CD8-positive, alpha-beta memory T cell (primary cell): ENCODE measurements around the gene ITGA7. TPM values are rescaled to one million over a fixed set of nuclear protein-coding genes. Genes with fewer than 3 reads are reported as not detected.
A peak's percentile ranks its signal among the peaks of the same experiment; 100 is the strongest.

Experiments
- CTCF ChIA-PET: fragments of 350-600 bp; sonication (Branson Sonifier 250); formaldehyde crosslinking; loops from one replicate; lab custom pipeline; 2021; ENCODE audit warnings: antibody characterized with exemption; lab: Charles Lee
- POLR2A ChIA-PET: fragments of 350-600 bp; sonication (Branson Sonifier 250); formaldehyde crosslinking; loops from one replicate; lab custom pipeline; 2021; ENCODE audit warnings: antibody characterized with exemption; lab: Charles Lee
- DNase-seq, 5 donors: peaks; one replicate each; pipeline versions ENCODE4 v3.0.0 to v3.0.0-alpha.2; 2020 to 2022; ENCODE audit warnings: mixed read lengths in 1 of 5
- H3K27ac ChIP-seq: one replicate; pipeline ENCODE4 v1.7.0; 2013; ENCODE audit warnings: low read depth, mild to moderate bottlenecking, low read length, moderate library complexity
- H3K27me3 ChIP-seq: 2 replicates; pipeline ENCODE4 v1.7.0; 2013; ENCODE audit warnings: low read length, mild to moderate bottlenecking; ENCODE audit not compliant: insufficient read depth, poor library complexity, severe bottlenecking
- H3K36me3 ChIP-seq: 2 replicates; pipeline ENCODE4 v1.7.0; 2013; ENCODE audit warnings: mild to moderate bottlenecking, low read length, moderate library complexity; ENCODE audit not compliant: insufficient read depth
- H3K4me1 ChIP-seq: 2 replicates; pipeline ENCODE4 v1.7.0; 2013; ENCODE audit warnings: mild to moderate bottlenecking, low read length, moderate library complexity; ENCODE audit not compliant: insufficient read depth
- H3K4me3 ChIP-seq: 2 replicates; pipeline ENCODE4 v1.7.0; 2013; ENCODE audit warnings: mild to moderate bottlenecking, low read length
- H3K9me3 ChIP-seq: 2 replicates; pipeline ENCODE4 v1.7.0; 2013; ENCODE audit warnings: mild to moderate bottlenecking, low read length
- H3K27ac Mint-ChIP-seq, 8 donors: one replicate each; pipeline ENCODE4 v1.8.0; 2020 to 2021; ENCODE audit warnings: mixed read lengths in 8 of 8, mild to moderate bottlenecking in 6 of 8, inconsistent platforms in 3 of 8, moderate library complexity in 3 of 8
- H3K27me3 Mint-ChIP-seq, 2 donors: one replicate each; pipeline ENCODE4 v1.8.0; 2020 to 2021; ENCODE audit warnings: mixed read lengths in 2 of 2, mild to moderate bottlenecking in 1 of 2, moderate library complexity in 1 of 2
- H3K36me3 Mint-ChIP-seq, 3 donors: one replicate each; pipeline ENCODE4 v1.8.0; 2020 to 2021; ENCODE audit warnings: mixed read lengths in 3 of 3, inconsistent platforms in 1 of 3, mild to moderate bottlenecking in 1 of 3
- H3K4me1 Mint-ChIP-seq, 3 donors: one replicate each; pipeline ENCODE4 v1.8.0; 2020 to 2021; ENCODE audit warnings: mixed read lengths in 3 of 3, inconsistent platforms in 1 of 3, mild to moderate bottlenecking in 1 of 3
- H3K4me3 Mint-ChIP-seq, 7 donors: one replicate each; pipeline ENCODE4 v1.8.0; 2020 to 2021; ENCODE audit warnings: mixed read lengths in 7 of 7, mild to moderate bottlenecking in 6 of 7, moderate library complexity in 4 of 7, inconsistent platforms in 2 of 7
- H3K9me3 Mint-ChIP-seq, 5 donors: one replicate each; pipeline ENCODE4 v1.8.0; 2020 to 2022; ENCODE audit warnings: mixed read lengths in 5 of 5, mild to moderate bottlenecking in 3 of 5, moderate library complexity in 2 of 5, inconsistent platforms in 1 of 5
- polyA plus RNA-seq: library from polyadenylated mRNA; unstranded; fragments of 300-500 nt; fragmentation: Illumina TruSeq; gene quantifications from one replicate; pipeline ENCODE4 v1.2.3, GENCODE V29; 2021
- total RNA-seq, 2 experiments: library from RNA; stranded (reverse); gene quantifications; one replicate each; pipeline ENCODE4 v1.2.3, GENCODE V29; 2021

Gene ITGA7
- total and polyA plus RNA-seq, 3 experiments from 2014 or later = 0.36 to 3.1 (median 2.7) TPM

GRCh38 chr12:55720894-55721444 lies 13.3 kb upstream of the ITGA7 start:
- H3K4me3 ChIP-seq = no peak overlapping the region
- peaks cover 30 to 67% (median 35%) of the 10 kb centered on the region in 3 donors for H3K4me1 Mint-ChIP-seq
- no peak overlapping the region for H3K27ac ChIP-seq
- POLR2A ChIA-PET = interaction anchor here (0.5 kb wide), 1 partner anchor 249 kb away, joined by 10 read pairs; no protein-coding TSS in a partner anchor
- H3K9me3 Mint-ChIP-seq = no peaks in the 10 kb centered on the region
- no peaks in the 10 kb centered on the region for H3K9me3 ChIP-seq
- H3K27me3 ChIP-seq = no peaks in the 10 kb centered on the region
- no peak for DNase-seq
- H3K27ac Mint-ChIP-seq = peak overlapping the region in 2 of 8 donors; percentile 17 to 18
- peaks cover 0 to 44% (median 4%) of the 10 kb centered on the region in 3 donors for H3K36me3 Mint-ChIP-seq
- no peaks in the 10 kb centered on the region for H3K36me3 ChIP-seq
- peaks cover 20% of the 10 kb centered on the region for H3K4me1 ChIP-seq
- peaks cover 0 to 1% of the 10 kb centered on the region in 2 donors for H3K27me3 Mint-ChIP-seq
- H3K4me3 Mint-ChIP-seq = peak overlapping the region in 1 of 7 donors; percentile 44
- CTCF ChIA-PET = interaction anchor here (1.5 to 6.9 kb wide), 3 partner anchors 9 to 64 kb away, joined by 5 to 67 read pairs (median 20); partner anchors contain the start of gene CD63

GRCh38 chr12:55720071-55720564 lies 12.4 kb upstream of the ITGA7 start, which contains the start of gene RDH5:
Gene RDH5 (plus strand): TSS chr12:55720393. CDS start chr12:55721185, 792 bp downstream.
- H3K4me1 ChIP-seq = peaks cover 27% of the 10 kb centered on the region
- ChIA-PET CTCF (interaction anchor here (1.5 to 6.9 kb wide), 3 partner anchors 10 to 64 kb away, joined by 5 to 67 read pairs (median 20); partner anchors contain the start of gene CD63), POLR2A (interaction anchor here (0.5 to 0.8 kb wide), 2 partner anchors 17 to 250 kb away, joined by 3 to 10 read pairs; no protein-coding TSS in a partner anchor)
- H3K27me3 ChIP-seq = no peaks in the 10 kb centered on the region
- DNase-seq = no peak
- H3K4me3 ChIP-seq = no peak within 1 kb of the TSS
- Mint-ChIP-seq H3K36me3 (peaks cover 0 to 42% (median 3%) of the 10 kb centered on the region in 3 donors), H3K27ac (peak within 1 kb of the TSS in 4 of 8 donors; percentile 17 to 80 (median 53)), H3K27me3 (peaks cover 0 to 5% of the 10 kb centered on the region in 2 donors), H3K9me3 (no peaks in the 10 kb centered on the region), H3K4me3 (peak within 1 kb of the TSS in 2 of 7 donors; percentile 30 to 44), H3K4me1 (peaks cover 38 to 70% (median 38%) of the 10 kb centered on the region in 3 donors)
- H3K36me3 ChIP-seq = no peaks in the 10 kb centered on the region
- H3K27ac ChIP-seq = no peak within 1 kb of the TSS
- no peaks in the 10 kb centered on the region for H3K9me3 ChIP-seq

GRCh38 chr12:55719371-55719770 lies 11.7 kb upstream of the ITGA7 start:
- Mint-ChIP-seq H3K27ac (peak overlapping the region in 4 of 8 donors; percentile 17 to 80 (median 54)), H3K9me3 (no peaks in the 10 kb centered on the region), H3K36me3 (peaks cover 0 to 37% (median 2%) of the 10 kb centered on the region in 3 donors), H3K4me1 (peaks cover 31 to 65% (median 33%) of the 10 kb centered on the region in 3 donors), H3K4me3 (peak overlapping the region in 1 of 7 donors; percentile 30), H3K27me3 (peaks cover 0 to 5% of the 10 kb centered on the region in 2 donors)
- peaks cover 24% of the 10 kb centered on the region for H3K4me1 ChIP-seq
- no peak overlapping the region for H3K4me3 ChIP-seq
- ChIA-PET POLR2A (interaction anchor here (0.6 to 0.8 kb wide), 2 partner anchors 12 to 18 kb away, joined by 3 to 5 read pairs; no protein-coding TSS in a partner anchor), CTCF (interaction anchor here (1.5 to 6.9 kb wide), 3 partner anchors 10 to 63 kb away, joined by 5 to 67 read pairs (median 20); partner anchors contain the start of gene CD63)
- H3K27ac ChIP-seq = no peak overlapping the region
- H3K27me3 ChIP-seq = no peaks in the 10 kb centered on the region
- no peaks in the 10 kb centered on the region for H3K36me3 ChIP-seq
- H3K9me3 ChIP-seq = no peaks in the 10 kb centered on the region
- no peak for DNase-seq

- Histone ChIP-seq H3K9me3 (no peaks in the 10 kb centered on the region), H3K4me1 (peaks cover 24% of the 10 kb centered on the region), H3K27ac (no peak overlapping the region), H3K4me3 (no peak overlapping the region), H3K27me3 (no peaks in the 10 kb centered on the region), H3K36me3 (no peaks in the 10 kb centered on the region)
- no peaks in the 10 kb centered on the region for H3K9me3 Mint-ChIP-seq
- CTCF ChIA-PET = interaction anchor here (1.0 to 6.9 kb wide), 4 partner anchors 11 to 19 kb away, joined by 3 to 67 read pairs (median 28); partner anchors contain the start of gene CD63
- H3K27ac Mint-ChIP-seq = peak overlapping the region in 4 of 8 donors; percentile 17 to 61 (median 54)
- H3K4me3 Mint-ChIP-seq = peak overlapping the region in 2 of 7 donors; percentile 30 to 39
- POLR2A ChIA-PET = interaction anchor here (0.6 kb wide), 1 partner anchor 13 kb away, joined by 5 read pairs; no protein-coding TSS in a partner anchor
- peaks cover 0 to 33% (median 2%) of the 10 kb centered on the region in 3 donors for H3K36me3 Mint-ChIP-seq
- H3K27me3 Mint-ChIP-seq = peaks cover 0 to 5% of the 10 kb centered on the region in 2 donors
- peaks cover 31 to 65% (median 33%) of the 10 kb centered on the region in 3 donors for H3K4me1 Mint-ChIP-seq
- no peak for DNase-seq
These were observed 11.0 kb upstream of the ITGA7 start for GRCh38 chr12:55718624-55719275.

- H3K36me3 ChIP-seq = no peaks in the 10 kb centered on the region
- H3K9me3 ChIP-seq = no peaks in the 10 kb centered on the region
- CTCF ChIA-PET = interaction anchor here (1.0 to 3.8 kb wide), 2 partner anchors 12 to 19 kb away, joined by 3 to 37 read pairs; no protein-coding TSS in a partner anchor
- POLR2A ChIA-PET = interaction anchor here (1.3 kb wide), 1 partner anchor 256 kb away, joined by 3 read pairs; the partner anchor contains the start of gene RAB5B
- Mint-ChIP-seq H3K27me3 (peaks cover 0 to 5% of the 10 kb centered on the region in 2 donors), H3K4me1 (peaks cover 31 to 65% (median 33%) of the 10 kb centered on the region in 3 donors), H3K9me3 (no peaks in the 10 kb centered on the region), H3K36me3 (peaks cover 0 to 26% (median 0%) of the 10 kb centered on the region in 3 donors), H3K4me3 (peak overlapping the region in 5 of 7 donors; percentile 5 to 94 (median 90)), H3K27ac (peak overlapping the region in 4 of 8 donors; percentile 35 to 98 (median 52))
- DNase-seq = no peak
- peaks cover 24% of the 10 kb centered on the region for H3K4me1 ChIP-seq
- no peaks in the 10 kb centered on the region for H3K27me3 ChIP-seq
- H3K27ac ChIP-seq = no peak overlapping the region
- no peak overlapping the region for H3K4me3 ChIP-seq
These were observed 10.3 kb upstream of the ITGA7 start for GRCh38 chr12:55718015-55718414.

GRCh38 chr12:55717011-55718007 lies 9.6 kb upstream of the ITGA7 start:
- no peak for DNase-seq
- no peaks in the 10 kb centered on the region for H3K9me3 Mint-ChIP-seq
- peak overlapping the region; percentile 98 for H3K4me3 ChIP-seq
- peak overlapping the region; percentile 82 to 97 (median 93) for H3K4me3 Mint-ChIP-seq
- no peaks in the 10 kb centered on the region for H3K27me3 ChIP-seq
- peaks cover 31 to 65% (median 33%) of the 10 kb centered on the region in 3 donors for H3K4me1 Mint-ChIP-seq
- POLR2A ChIA-PET = interaction anchor here (1.0 to 2.3 kb wide), 3 partner anchors 21 to 472 kb away, joined by 3 to 8 read pairs (median 3); partner anchors contain the start of genes RAB5B and SMARCC2
- peaks cover 0 to 26% (median 0%) of the 10 kb centered on the region in 3 donors for H3K36me3 Mint-ChIP-seq
- H3K27ac ChIP-seq = no peak overlapping the region
- H3K4me1 ChIP-seq = peaks cover 24% of the 10 kb centered on the region
- peaks cover 0 to 5% of the 10 kb centered on the region in 2 donors for H3K27me3 Mint-ChIP-seq
- H3K27ac Mint-ChIP-seq = peak overlapping the region in 7 of 8 donors; percentile 84 to 98 (median 95)
- H3K36me3 ChIP-seq = no peaks in the 10 kb centered on the region
- no peaks in the 10 kb centered on the region for H3K9me3 ChIP-seq
- CTCF ChIA-PET = interaction anchor here (1.0 to 3.8 kb wide), 4 partner anchors 12 to 211 kb away, joined by 3 to 37 read pairs (median 4); no protein-coding TSS in a partner anchor
